AG04450 (cell line): Measurements from ENCODE around the gene KANK2. TPM values are rescaled to one million over a fixed set of nuclear protein-coding genes. Genes with fewer than 3 reads are reported as not detected.
"Not testable (repeated sequence)": the region's sequence is repeated elsewhere in the genome, so short reads cannot be mapped to it uniquely, and the experiment has no call there.

Experiments used
- CTCF ChIA-PET: fragments of 300-600, 350-600 bp; formaldehyde crosslinking; extraction: SDS; loops from one replicate; lab custom pipeline; 2022; ENCODE audit warnings: antibody characterized with exemption, inconsistent platforms; lab: Charles Lee
- POLR2A ChIA-PET: fragments of 350-600 bp; formaldehyde crosslinking; extraction: SDS; loops from one replicate; lab custom pipeline; 2021; ENCODE audit warnings: antibody characterized with exemption, inconsistent platforms; lab: Yijun Ruan, JAX
- DNase-seq: peaks from one replicate; pipeline ENCODE4 v3.0.0-alpha.2; 2011; ENCODE audit warnings: low read depth, low spot score
- H3K27ac ChIP-seq: one replicate; pipeline ENCODE4 v1.5.1; 2012; ENCODE audit warnings: low read depth, low read length, control low read depth
- H3K27me3 ChIP-seq: one replicate; pipeline ENCODE4 v1.6.0; 2012; ENCODE audit warnings: low read length; ENCODE audit not compliant: control insufficient read depth, insufficient read depth
- H3K4me3 ChIP-seq: 2 replicates; pipeline ENCODE4 v1.5.1; 2011; ENCODE audit warnings: mild to moderate bottlenecking, low read depth, low read length, control low read depth
- H3K9me3 ChIP-seq: 2 replicates; pipeline ENCODE4 v1.5.1; 2012; ENCODE audit warnings: low read length; ENCODE audit not compliant: control insufficient read depth, insufficient read depth
- polyA plus RNA-seq: library from polyadenylated mRNA; depleted of rRNA; stranded (reverse); fragments of >200 nt; gene quantifications from 2 replicates; pipeline ENCODE4 v1.2.3, GENCODE V29; 2011
- TF ChIP-seq, protein P1 (sequence below): IDR thresholded peaks from 2 replicates; pipeline ENCODE4 v1.5.1; 2011; ENCODE audit warnings: low read depth, low read length, control low read depth, inconsistent platforms

KANK2 gene
- polyA plus RNA-seq, 1 experiment = 83.2 TPM

DNA sequence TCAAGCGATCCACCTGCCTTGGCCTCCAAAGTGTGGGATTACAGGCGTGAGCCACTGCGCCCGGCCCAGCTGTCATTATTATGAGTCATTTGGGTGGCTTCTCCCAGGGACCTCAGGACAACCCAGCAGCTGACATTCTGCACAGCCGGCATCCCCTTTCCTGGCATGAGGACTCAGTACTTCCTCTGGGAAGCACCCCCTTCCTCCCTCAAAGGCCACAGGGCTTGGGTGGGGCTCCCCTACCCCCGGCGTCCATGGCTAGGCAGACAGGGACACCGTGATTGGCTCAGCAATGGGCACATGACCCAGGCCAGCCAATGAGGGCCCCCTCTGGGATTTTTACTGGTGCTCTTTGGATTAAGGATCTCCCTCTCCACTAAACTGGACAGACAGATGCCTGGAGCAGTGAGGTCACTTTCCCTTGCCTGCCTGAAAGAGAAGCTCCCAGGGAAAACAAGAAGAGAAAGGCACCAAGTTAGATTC is 6.0 kb downstream of the KANK2 start:
- CTCF ChIA-PET = interaction anchor here (1.0 kb wide), 1 partner anchor 65 kb away, joined by 3 read pairs; no protein-coding TSS in a partner anchor
- Histone ChIP-seq H3K27ac (peak overlapping the region; percentile 39), H3K4me3 (no peak overlapping the region), H3K9me3 (peaks cover 14% of the 10 kb centered on the region; the same call in 1 of the 2 replicates), H3K27me3 (no peaks in the 10 kb centered on the region)
- TF ChIP-seq, protein P1, sequence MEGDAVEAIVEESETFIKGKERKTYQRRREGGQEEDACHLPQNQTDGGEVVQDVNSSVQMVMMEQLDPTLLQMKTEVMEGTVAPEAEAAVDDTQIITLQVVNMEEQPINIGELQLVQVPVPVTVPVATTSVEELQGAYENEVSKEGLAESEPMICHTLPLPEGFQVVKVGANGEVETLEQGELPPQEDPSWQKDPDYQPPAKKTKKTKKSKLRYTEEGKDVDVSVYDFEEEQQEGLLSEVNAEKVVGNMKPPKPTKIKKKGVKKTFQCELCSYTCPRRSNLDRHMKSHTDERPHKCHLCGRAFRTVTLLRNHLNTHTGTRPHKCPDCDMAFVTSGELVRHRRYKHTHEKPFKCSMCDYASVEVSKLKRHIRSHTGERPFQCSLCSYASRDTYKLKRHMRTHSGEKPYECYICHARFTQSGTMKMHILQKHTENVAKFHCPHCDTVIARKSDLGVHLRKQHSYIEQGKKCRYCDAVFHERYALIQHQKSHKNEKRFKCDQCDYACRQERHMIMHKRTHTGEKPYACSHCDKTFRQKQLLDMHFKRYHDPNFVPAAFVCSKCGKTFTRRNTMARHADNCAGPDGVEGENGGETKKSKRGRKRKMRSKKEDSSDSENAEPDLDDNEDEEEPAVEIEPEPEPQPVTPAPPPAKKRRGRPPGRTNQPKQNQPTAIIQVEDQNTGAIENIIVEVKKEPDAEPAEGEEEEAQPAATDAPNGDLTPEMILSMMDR = no peak
- no peak for DNase-seq
- POLR2A ChIA-PET = interaction anchor here (0.6 kb wide), 1 partner anchor 9 kb away, joined by 9 read pairs; no protein-coding TSS in a partner anchor

DNA sequence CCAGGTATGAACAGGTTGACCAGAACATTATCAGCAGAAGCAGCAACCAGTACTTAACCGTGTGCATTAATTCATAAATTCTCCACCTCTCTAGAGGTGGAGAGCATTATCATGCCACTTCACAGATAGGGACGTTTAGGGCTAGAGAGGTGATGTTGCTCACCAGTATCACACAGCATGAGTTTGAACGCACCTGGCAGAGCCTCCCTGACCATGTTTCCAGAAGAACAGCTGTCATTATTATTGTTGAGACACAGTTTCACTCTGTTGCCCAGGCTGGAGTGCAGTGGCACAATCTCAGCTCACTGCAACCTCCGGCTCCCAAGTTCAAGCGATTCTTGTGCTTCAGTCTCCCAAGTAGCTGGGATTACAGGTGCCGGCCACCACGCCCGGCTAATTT is 6.8 kb downstream of the KANK2 start:
- POLR2A ChIA-PET = interaction anchor here (0.6 to 0.7 kb wide), 3 partner anchors 8 to 309 kb away, joined by 3 to 11 read pairs (median 9); no protein-coding TSS in a partner anchor
- TF ChIP-seq, protein P1 = no peak
- Histone ChIP-seq H3K4me3 (no peak overlapping the region), H3K9me3 (peaks cover 14% of the 10 kb centered on the region; the same call in 1 of the 2 replicates), H3K27ac (peak overlapping the region; percentile 31), H3K27me3 (no peaks in the 10 kb centered on the region)
- CTCF ChIA-PET = interaction anchor here (1.0 to 1.7 kb wide), 2 partner anchors 53 to 64 kb away, joined by 3 to 6 read pairs; no protein-coding TSS in a partner anchor
- DNase-seq = no peak

DNA sequence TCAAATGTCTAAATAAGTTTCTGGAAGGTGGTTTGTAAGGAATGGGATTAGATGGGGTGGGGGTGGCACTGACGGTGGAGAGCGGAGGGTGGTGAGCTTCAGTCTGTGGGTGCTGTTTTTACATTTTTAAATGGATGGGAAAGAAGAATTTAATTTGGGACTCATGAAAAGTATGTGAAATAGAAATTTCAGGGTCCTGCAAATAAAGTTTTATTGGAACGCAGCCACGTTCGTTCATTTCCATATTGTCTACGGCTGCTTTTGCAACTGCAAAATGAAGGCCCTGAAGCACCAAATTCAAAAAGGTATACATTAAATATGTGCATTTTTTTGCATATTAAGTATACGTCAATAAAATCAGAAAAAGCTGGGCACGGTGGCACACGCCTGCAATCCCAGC is 9.9 kb downstream of the KANK2 start:
- DNase-seq = no peak
- Histone ChIP-seq H3K27ac (no peak overlapping the region), H3K27me3 (no peaks in the 10 kb centered on the region), H3K9me3 (peaks cover 5% of the 10 kb centered on the region; the same call in 1 of the 2 replicates), H3K4me3 (no peak overlapping the region)
- TF ChIP-seq, protein P1 = no peak
- ChIA-PET POLR2A (no interaction called here), CTCF (no interaction called here)

DNA sequence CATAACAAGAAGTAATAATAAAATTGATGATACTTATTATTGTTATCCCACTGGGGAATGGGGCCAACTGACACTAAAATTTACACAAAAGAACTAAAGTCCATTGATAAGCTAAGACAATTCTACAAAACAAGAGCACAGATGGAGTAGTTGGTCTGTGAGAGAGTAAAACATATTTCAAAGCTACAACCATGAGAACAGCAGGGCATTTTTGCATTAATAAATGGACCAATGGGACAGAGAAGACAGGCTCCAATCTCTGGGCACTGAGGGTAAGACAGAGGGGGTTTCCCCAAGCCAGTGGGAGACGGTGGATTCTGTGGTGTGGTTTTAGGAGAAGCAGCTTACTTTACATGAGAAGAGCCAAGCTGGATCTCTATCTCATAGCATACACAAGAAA is 14.4 kb downstream of the KANK2 start:
- H3K9me3 ChIP-seq = no peaks in the 10 kb centered on the region
- POLR2A ChIA-PET = no interaction called here
- H3K27ac ChIP-seq = no peak overlapping the region
- no peak for DNase-seq
- no peaks in the 10 kb centered on the region for H3K27me3 ChIP-seq
- CTCF ChIA-PET = interaction anchor here (0.6 to 0.7 kb wide), 2 partner anchors 30 to 57 kb away, joined by 3 to 5 read pairs; no protein-coding TSS in a partner anchor
- H3K4me3 ChIP-seq = no peak overlapping the region
- TF ChIP-seq, protein P1 = no peak

DNA sequence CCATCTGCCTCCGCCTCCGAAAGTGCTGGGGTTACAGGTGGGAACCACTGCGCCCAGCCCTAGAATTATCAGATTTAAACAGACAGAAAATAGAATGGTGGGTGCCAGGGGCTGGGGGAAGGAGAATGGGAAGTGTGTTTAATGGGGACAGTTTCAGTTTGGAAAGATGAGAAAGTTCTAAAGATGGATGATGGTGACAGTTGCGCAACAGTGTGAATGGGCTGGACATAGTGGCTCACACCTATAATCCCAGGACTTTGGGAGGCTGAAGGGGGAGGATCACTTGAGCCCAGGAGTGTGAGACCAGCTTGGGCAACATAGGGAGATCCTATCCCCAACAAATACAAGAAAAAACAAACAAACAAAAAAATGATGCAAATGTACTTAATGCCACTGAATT is 15.9 kb downstream of the KANK2 start:
- DNase-seq = no peak

DNA sequence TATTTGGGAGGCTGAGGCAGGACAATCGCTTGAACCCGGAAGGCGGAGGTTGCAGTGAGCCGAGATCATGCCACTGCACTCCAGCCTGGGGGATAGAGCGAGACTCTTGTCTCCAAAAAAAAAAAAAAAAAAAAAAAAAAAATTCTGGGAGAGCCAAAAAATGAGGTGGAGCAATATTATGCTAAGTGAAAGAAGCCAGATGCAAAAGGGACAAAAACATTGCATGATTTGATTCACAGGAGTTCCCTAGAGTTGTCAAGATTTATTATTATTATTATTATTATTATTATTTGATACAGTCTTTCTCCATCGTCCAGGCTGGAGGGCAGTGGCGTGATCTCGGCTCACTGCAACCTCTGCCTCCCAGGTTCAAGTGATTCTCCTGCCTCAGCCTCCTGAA is 16.4 kb downstream of the KANK2 start:
- H3K27me3 ChIP-seq, H3K4me3 ChIP-seq, POLR2A ChIA-PET, DNase-seq, H3K9me3 ChIP-seq, H3K27ac ChIP-seq: not testable (repeated sequence)
- CTCF ChIA-PET = interaction anchor here (1.0 kb wide), 1 partner anchor 11 kb away, joined by 3 read pairs; no protein-coding TSS in a partner anchor

More for the DNA sequence above, 15.9 kb downstream of the KANK2 start:
- Histone ChIP-seq H3K27ac (no peak overlapping the region), H3K27me3 (no peaks in the 10 kb centered on the region), H3K4me3 (no peak overlapping the region), H3K9me3 (no peaks in the 10 kb centered on the region; the same call in 1 of the 2 replicates)
- TF ChIP-seq, protein P1 = no peak
- POLR2A ChIA-PET = no interaction called here
- CTCF ChIA-PET = no interaction called here
